CD4-positive, CD25-positive, alpha-beta regulatory T cell (primary cell): Measurements from ENCODE around the gene SORT1. TPM values are rescaled to one million over a fixed set of nuclear protein-coding genes. Genes with fewer than 3 reads are reported as not detected.

Experiments
- ATAC-seq, 2 donors: fragments of 150-1000 bp; cut with Tn5 transposase; one replicate each; pipeline ENCODE4 v1.10.0; 2021; ENCODE audit warnings: low read depth in 2 of 2, moderate number of reproducible peaks in 2 of 2, moderate library complexity in 1 of 2
- DNase-seq, 3 donors: peaks; one replicate each; pipeline versions ENCODE4 v3.0.0 to v3.0.0-alpha.2; 2012 to 2022; ENCODE audit warnings: mixed read lengths in 1 of 3
- H3K27ac ChIP-seq: one replicate; pipeline ENCODE4 v1.7.0; 2013; ENCODE audit warnings: mild to moderate bottlenecking, low read length; ENCODE audit not compliant: insufficient read depth, poor library complexity, severe bottlenecking
- H3K27me3 ChIP-seq: one replicate; pipeline ENCODE4 v1.7.0; 2013; ENCODE audit warnings: low read length; ENCODE audit not compliant: control insufficient read depth, insufficient read depth
- H3K36me3 ChIP-seq: one replicate; pipeline ENCODE4 v1.7.0; 2013; ENCODE audit warnings: mild to moderate bottlenecking, low read length, moderate library complexity; ENCODE audit not compliant: control insufficient read depth, insufficient read depth
- H3K4me1 ChIP-seq: 2 replicates; pipeline ENCODE4 v1.7.0; 2013; ENCODE audit warnings: mild to moderate bottlenecking, low read length; ENCODE audit not compliant: insufficient read depth, control insufficient read depth, poor library complexity, severe bottlenecking
- H3K4me3 ChIP-seq: one replicate; pipeline ENCODE4 v1.7.0; 2013; ENCODE audit warnings: low read depth, mild to moderate bottlenecking, low read length, moderate library complexity
- H3K9me3 ChIP-seq, 2 experiments: 1 replicate in 1 of 2; 2 replicates in 1 of 2; pipeline ENCODE4 v1.7.0; 2013; ENCODE audit warnings: low read length in 2 of 2, mild to moderate bottlenecking in 1 of 2, moderate library complexity in 1 of 2; ENCODE audit not compliant: control insufficient read depth in 2 of 2
- H3K27ac Mint-ChIP-seq, 3 donors: one replicate each; pipeline ENCODE4 v1.8.0; 2020 to 2022; ENCODE audit warnings: mild to moderate bottlenecking in 3 of 3, mixed read lengths in 3 of 3, moderate library complexity in 2 of 3
- H3K27me3 Mint-ChIP-seq: one replicate; pipeline ENCODE4 v1.8.0; 2022; ENCODE audit warnings: mild to moderate bottlenecking, mixed read lengths
- H3K36me3 Mint-ChIP-seq: one replicate; pipeline ENCODE4 v1.8.0; 2020; ENCODE audit warnings: mixed read lengths
- H3K4me1 Mint-ChIP-seq, 4 donors: one replicate each; pipeline ENCODE4 v1.8.0; 2020 to 2022; ENCODE audit warnings: mixed read lengths in 4 of 4, mild to moderate bottlenecking in 1 of 4
- H3K4me3 Mint-ChIP-seq, 4 donors: one replicate each; pipeline ENCODE4 v1.8.0; 2020 to 2022; ENCODE audit warnings: mild to moderate bottlenecking in 4 of 4, mixed read lengths in 4 of 4, moderate library complexity in 3 of 4
- H3K9me3 Mint-ChIP-seq, 7 donors: one replicate each; pipeline ENCODE4 v1.8.0; 2020 to 2022; ENCODE audit warnings: mixed read lengths in 7 of 7, mild to moderate bottlenecking in 3 of 7, moderate library complexity in 2 of 7
- polyA plus RNA-seq, 4 donors: library from polyadenylated mRNA; unstranded; fragments of 300-500 nt; fragmentation: Illumina TruSeq; gene quantifications; one replicate each; pipeline ENCODE4 v1.2.3, GENCODE V29; 2021
- total RNA-seq: library from RNA; stranded (reverse); gene quantifications from one replicate; pipeline ENCODE4 v1.2.3, GENCODE V29; 2022

The SORT1 gene
- total and polyA plus RNA-seq, 5 donors from 2014 or later: 0.86 TPM; not detected in 4

DNA sequence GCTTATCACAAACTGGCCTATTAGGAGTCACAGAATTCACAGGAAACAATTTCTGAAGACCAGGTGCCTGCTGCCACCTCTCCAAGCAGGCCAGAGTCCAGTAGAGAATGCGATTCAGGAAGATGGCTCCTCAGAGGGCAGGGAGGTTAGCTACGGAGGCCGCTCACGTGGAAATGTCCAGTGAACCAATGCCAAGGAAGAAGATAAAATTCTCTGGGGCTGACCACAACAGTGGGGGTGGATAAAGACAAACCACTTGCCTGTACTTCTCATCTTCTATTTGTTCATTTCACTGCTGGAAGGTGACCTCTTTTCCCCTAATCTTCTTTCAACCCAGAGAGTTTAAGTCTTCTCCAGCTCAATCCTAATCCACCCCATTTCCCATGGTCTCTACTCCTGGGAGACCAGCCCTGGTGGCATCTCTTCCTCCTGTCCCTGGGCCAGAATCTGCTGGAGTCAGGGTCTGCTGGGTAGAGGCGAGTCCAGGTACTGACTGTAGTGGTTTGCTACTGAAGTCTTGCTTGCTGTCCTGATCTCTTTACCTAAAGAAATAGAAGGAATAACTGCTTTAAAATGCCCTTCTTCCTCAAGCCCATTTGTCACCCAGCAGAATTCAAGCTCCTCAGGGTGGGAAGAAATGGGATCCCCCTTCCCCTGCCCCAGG lies 118.0 kb downstream of the SORT1 start:
- Mint-ChIP-seq H3K9me3 (no peaks in the 10 kb centered on the region), H3K27ac (peak overlapping the region in 1 of 3 donors; percentile 44), H3K4me1 (peaks cover 5 to 31% (median 21%) of the 10 kb centered on the region in 4 donors), H3K27me3 (no peaks in the 10 kb centered on the region), H3K36me3 (no peaks in the 10 kb centered on the region), H3K4me3 (peak overlapping the region in 1 of 4 donors; percentile 56)
- DNase-seq (no peak), ATAC-seq (no peak)
- H3K9me3 ChIP-seq: no peaks in the 10 kb centered on the region
- H3K4me1 ChIP-seq: peaks cover 16% of the 10 kb centered on the region
- H3K27me3 ChIP-seq: no peaks in the 10 kb centered on the region
- H3K27ac ChIP-seq: no peak overlapping the region
- no peaks in the 10 kb centered on the region for H3K36me3 ChIP-seq
- no peak overlapping the region for H3K4me3 ChIP-seq

DNA sequence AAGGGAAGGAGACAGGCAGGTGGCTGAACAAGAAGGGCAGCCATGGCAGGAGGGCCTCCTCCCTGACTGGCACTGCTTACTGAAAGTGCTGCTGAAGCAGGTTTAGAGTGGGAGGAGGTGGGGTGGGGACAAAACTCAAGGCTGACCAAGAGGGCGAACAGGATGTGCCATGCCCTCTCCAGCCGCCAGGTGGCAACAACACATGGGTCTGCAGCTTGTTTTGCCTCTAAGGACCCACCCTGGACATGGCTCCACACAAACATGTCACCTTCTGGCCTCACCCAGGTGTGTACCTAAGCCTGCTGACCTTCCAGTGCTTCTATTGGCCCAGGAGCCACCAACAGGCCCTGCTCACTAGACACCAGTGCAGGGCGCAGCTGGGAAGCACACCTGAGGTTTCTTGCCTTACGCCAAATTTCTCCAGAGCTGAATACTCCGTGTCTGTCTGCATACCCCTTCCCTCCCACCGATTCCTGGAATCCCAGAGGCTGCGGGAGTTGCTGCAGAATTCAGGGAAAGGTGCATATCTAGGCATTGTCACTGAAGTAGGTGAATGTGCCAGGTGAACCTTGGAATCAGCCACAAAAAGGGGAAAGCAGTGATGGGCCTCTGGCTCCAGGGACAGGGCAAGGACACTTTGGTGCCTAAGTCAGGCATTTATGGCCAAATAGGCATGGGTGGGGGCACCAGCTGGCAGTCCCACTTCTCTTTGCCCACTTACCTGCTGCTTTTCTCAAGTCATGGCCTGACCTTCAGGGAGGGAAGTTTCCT lies 120.1 kb downstream of the SORT1 start:
- Mint-ChIP-seq H3K4me1 (peaks cover 0 to 13% (median 7%) of the 10 kb centered on the region in 4 donors), H3K36me3 (no peaks in the 10 kb centered on the region), H3K4me3 (no peak overlapping the region), H3K9me3 (no peaks in the 10 kb centered on the region), H3K27me3 (no peaks in the 10 kb centered on the region), H3K27ac (no peak overlapping the region)
- ATAC-seq (peak in 1 of 2 donors; percentile 56), DNase-seq (peak; percentile 39 to 75 (median 46))
- peaks cover 5% of the 10 kb centered on the region for H3K4me1 ChIP-seq
- H3K4me3 ChIP-seq: no peak overlapping the region
- no peaks in the 10 kb centered on the region for H3K36me3 ChIP-seq
- H3K9me3 ChIP-seq: no peaks in the 10 kb centered on the region
- no peak overlapping the region for H3K27ac ChIP-seq
- H3K27me3 ChIP-seq: no peaks in the 10 kb centered on the region

DNA sequence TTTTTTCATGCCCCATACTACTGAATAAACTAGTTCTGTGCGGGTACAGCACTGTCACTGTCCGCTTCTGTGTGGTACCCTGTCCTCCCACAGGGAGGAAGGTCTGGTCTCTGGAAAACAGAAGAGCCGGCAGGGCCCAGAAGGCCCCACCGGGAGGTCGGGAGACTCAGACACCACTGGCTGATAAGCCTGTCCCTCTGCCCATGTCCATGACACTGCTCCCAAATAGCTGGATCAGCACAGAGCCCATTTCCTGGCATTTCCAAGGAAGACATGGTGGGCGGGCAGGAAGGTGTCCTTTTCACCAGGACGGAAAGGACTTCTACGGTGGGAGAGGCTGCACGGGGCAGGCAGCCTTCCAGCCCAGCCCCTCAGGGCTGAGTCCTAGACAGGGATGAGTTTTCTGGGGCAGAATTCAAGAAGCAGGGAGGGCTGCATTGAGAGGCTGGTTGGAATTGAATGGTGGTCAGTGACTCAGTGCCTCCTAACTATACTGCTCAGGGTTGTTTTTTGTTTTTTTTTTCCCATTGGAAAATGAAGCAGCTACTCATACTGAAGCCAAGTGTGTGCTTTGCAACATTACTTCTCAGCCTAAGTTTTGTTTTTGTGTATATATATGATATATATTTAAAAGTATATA lies 121.9 kb downstream of the SORT1 start:
- Histone ChIP-seq H3K27me3 (no peaks in the 10 kb centered on the region), H3K4me3 (no peak overlapping the region), H3K4me1 (no peaks in the 10 kb centered on the region), H3K27ac (no peak overlapping the region), H3K9me3 (no peaks in the 10 kb centered on the region), H3K36me3 (no peaks in the 10 kb centered on the region)
- Mint-ChIP-seq H3K36me3 (no peaks in the 10 kb centered on the region), H3K27me3 (no peaks in the 10 kb centered on the region), H3K9me3 (no peaks in the 10 kb centered on the region), H3K27ac (no peak overlapping the region), H3K4me1 (peaks cover 0 to 6% (median 4%) of the 10 kb centered on the region in 4 donors), H3K4me3 (no peak overlapping the region)
- ATAC-seq (no peak), DNase-seq (no peak)

DNA sequence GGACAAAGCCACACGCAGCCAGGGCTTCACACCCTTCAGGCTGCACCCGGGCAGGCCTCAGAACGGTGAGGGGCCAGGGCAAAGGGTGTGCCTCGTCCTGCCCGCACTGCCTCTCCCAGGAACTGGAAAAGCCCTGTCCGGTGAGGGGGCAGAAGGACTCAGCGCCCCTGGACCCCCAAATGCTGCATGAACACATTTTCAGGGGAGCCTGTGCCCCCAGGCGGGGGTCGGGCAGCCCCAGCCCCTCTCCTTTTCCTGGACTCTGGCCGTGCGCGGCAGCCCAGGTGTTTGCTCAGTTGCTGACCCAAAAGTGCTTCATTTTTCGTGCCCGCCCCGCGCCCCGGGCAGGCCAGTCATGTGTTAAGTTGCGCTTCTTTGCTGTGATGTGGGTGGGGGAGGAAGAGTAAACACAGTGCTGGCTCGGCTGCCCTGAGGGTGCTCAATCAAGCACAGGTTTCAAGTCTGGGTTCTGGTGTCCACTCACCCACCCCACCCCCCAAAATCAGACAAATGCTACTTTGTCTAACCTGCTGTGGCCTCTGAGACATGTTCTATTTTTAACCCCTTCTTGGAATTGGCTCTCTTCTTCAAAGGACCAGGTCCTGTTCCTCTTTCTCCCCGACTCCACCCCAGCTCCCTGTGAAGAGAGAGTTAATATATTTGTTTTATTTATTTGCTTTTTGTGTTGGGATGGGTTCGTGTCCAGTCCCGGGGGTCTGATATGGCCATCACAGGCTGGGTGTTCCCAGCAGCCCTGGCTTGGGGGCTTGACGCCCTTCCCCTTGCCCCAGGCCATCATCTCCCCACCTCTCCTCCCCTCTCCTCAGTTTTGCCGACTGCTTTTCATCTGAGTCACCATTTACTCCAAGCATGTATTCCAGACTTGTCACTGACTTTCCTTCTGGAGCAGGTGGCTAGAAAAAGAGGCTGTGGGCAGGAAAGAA lies 122.9 kb downstream of the SORT1 start:
- Mint-ChIP-seq H3K27me3 (no peaks in the 10 kb centered on the region), H3K4me3 (no peak overlapping the region), H3K9me3 (no peaks in the 10 kb centered on the region), H3K27ac (peak overlapping the region in 1 of 3 donors; percentile 59), H3K36me3 (no peaks in the 10 kb centered on the region), H3K4me1 (peaks cover 0 to 6% (median 4%) of the 10 kb centered on the region in 4 donors)
- no peak for ATAC-seq
- Histone ChIP-seq H3K4me1 (no peaks in the 10 kb centered on the region), H3K27me3 (no peaks in the 10 kb centered on the region), H3K4me3 (no peak overlapping the region), H3K36me3 (no peaks in the 10 kb centered on the region), H3K9me3 (no peaks in the 10 kb centered on the region), H3K27ac (no peak overlapping the region)
- DNase-seq: no peak

DNA sequence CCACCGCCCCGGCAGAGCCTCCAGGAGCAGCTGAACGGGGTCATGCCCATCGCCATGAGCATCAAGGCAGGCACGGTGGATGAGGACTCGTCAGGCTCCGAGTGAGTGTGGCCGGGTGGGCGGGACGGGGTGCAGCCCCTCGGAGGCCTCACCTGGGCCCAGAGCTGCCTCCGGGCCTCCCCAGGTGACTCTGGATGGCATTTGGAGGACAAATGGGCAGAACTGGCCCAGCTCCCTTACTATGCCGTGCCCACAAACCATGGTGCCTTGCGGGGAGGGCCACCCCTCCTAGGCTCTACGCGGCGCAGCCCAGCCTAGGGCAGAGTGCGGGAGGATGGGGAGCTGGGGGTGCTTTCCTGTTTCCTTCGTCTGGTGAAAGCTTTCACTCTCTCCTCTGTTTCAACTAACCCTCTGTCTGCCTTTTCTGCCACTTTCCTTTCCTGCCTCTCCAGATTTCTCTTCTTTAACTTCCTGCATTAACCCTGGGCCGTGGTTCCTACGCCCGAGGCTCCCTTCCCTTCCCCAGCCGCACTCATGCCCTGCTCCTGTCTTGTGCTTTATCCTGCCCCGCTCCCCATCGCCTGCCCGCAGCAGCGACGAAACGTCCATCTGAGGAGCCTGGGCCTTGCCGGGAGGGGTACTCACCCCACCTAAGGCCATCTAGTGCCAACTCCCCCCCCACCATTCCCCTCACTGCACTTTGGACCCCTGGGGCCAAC lies 124.0 kb downstream of the SORT1 start:
- Mint-ChIP-seq H3K27me3 (no peaks in the 10 kb centered on the region), H3K36me3 (no peaks in the 10 kb centered on the region), H3K9me3 (no peaks in the 10 kb centered on the region), H3K4me3 (no peak overlapping the region), H3K27ac (no peak overlapping the region), H3K4me1 (peaks cover 0 to 6% (median 4%) of the 10 kb centered on the region in 4 donors)
- no peak for DNase-seq
- Histone ChIP-seq H3K27ac (no peak overlapping the region), H3K4me1 (no peaks in the 10 kb centered on the region), H3K27me3 (no peaks in the 10 kb centered on the region), H3K4me3 (no peak overlapping the region), H3K9me3 (no peaks in the 10 kb centered on the region), H3K36me3 (no peaks in the 10 kb centered on the region)
- ATAC-seq: no peak

DNA sequence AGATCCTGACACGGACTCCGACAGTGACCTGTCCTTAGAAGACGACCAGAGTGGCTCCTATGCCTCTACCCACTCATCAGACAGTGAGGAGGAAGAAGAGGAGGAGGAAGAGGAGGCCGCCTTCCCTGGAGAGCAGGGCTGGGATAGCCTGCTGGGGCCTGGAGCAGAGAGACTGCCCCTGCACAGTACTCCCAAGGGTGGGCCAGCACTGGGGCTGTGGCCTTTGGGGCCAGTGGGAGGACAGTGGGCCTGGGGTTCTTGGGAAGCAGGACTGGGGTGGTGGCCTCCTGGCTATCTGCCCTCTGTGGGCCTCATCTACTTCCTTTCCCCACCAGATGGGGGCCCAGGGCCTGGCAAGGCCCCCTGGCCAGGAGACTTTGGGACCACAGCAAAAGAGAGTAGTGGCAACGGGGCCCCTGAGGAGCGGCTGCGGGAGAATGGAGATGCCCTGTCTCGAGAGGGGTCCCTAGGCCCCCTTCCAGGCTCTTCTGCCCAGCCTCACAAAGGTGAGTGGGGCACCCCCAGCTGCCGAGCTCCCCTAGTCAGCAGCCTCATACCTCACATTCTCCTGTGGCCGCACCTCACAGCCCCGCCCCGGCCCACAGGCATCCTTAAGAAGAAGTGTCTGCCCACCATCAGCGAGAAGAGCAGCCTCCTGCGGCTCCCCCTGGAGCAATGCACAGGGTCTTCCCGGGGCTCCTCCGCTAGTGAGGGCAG lies 124.7 kb downstream of the SORT1 start:
- no peak for DNase-seq
- Mint-ChIP-seq H3K27ac (no peak overlapping the region), H3K27me3 (no peaks in the 10 kb centered on the region), H3K9me3 (no peaks in the 10 kb centered on the region), H3K36me3 (no peaks in the 10 kb centered on the region), H3K4me1 (peaks cover 0 to 6% (median 4%) of the 10 kb centered on the region in 4 donors), H3K4me3 (no peak overlapping the region)
- no peaks in the 10 kb centered on the region for H3K9me3 ChIP-seq
- ATAC-seq: no peak
- no peaks in the 10 kb centered on the region for H3K27me3 ChIP-seq
- H3K4me3 ChIP-seq: no peak overlapping the region
- H3K36me3 ChIP-seq: no peaks in the 10 kb centered on the region
- H3K27ac ChIP-seq: no peak overlapping the region
- H3K4me1 ChIP-seq: no peaks in the 10 kb centered on the region
